ENCODE data around the gene GRID2IP.
"Not testable (repeated sequence)": the region's sequence is repeated elsewhere in the genome, so short reads cannot be mapped to it uniquely, and the experiment has no call there.

Gene GRID2IP

DNA sequence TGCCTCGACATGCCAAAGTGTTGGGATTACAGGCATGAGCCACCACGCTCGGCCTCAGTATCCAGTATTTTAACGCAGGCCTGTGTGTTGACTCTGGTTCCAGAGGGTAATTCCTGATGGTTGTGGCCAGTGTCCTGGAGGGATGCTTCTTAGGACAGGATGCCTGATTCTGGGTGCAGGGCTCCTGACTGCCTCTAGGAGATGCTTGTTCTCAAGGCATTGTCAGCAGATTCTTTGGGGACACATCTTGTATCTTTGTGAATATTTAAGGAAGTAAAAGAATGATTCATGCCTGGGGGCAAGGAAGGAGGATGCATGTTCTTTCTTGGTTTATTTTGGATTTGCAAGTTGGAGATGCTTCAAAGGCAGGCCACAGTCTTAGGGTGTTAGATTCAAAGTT is 28.2 kb upstream of the GRID2IP start:
- TF ChIP-seq, protein P1, sequence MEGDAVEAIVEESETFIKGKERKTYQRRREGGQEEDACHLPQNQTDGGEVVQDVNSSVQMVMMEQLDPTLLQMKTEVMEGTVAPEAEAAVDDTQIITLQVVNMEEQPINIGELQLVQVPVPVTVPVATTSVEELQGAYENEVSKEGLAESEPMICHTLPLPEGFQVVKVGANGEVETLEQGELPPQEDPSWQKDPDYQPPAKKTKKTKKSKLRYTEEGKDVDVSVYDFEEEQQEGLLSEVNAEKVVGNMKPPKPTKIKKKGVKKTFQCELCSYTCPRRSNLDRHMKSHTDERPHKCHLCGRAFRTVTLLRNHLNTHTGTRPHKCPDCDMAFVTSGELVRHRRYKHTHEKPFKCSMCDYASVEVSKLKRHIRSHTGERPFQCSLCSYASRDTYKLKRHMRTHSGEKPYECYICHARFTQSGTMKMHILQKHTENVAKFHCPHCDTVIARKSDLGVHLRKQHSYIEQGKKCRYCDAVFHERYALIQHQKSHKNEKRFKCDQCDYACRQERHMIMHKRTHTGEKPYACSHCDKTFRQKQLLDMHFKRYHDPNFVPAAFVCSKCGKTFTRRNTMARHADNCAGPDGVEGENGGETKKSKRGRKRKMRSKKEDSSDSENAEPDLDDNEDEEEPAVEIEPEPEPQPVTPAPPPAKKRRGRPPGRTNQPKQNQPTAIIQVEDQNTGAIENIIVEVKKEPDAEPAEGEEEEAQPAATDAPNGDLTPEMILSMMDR (IDR thresholded peaks at IDR 0.05; ENCODE audit: insufficient read depth, missing control alignments), result no peak
- DNase-seq (ENCODE audit: insufficient read length, low spot score) (no peak), FAIRE-seq (no peak)

DNA sequence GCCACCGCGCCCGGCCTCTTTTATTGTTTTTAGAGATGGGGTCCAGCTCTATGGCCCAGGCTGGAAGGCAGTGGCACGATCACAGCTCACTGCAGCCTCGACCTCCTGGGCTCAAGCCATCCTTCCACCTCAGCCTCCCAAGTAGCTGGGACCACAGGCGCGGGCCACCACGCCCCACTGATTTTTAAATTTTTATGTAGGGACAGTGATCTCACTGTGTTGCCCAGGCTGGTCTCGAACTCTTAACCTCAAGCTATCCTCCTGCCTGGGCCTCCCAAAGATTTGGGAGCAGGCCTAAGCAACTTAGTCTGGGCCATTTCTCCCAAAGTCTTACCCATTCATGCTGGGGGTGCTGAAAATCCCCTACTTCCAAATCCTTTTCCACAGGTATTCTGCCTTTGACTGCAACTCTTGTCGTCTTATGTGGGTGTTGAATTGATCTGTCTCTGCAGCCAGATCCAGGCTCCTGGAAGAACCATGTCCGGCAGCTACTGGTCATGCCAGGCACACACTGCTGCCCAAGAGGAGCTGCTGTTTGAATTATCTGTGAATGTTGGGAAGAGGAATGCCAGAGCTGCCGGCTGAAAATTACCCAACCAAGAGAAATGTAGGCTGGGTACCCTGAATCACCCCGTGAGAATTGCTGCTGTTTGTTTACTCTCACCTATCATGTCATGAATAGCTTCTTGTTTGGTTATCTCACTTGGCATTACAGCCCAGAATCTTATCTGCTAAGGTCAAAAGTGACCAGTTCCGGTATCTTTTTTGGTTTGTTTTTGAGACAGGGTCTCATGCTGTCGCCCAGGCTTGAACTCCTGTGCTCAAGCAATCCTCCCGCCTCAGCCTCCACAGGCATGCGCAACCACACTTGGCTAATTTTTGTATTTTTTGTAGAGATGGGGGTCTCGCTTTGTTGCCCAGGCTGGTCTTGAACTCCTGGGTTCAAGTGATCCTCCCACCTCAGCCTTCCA is 27.1 kb upstream of the GRID2IP start:
- TF ChIP-seq, protein P1 (IDR thresholded peaks at IDR 0.05; ENCODE audit: insufficient read depth, missing control alignments), result no peak
- no peak for DNase-seq (ENCODE audit: insufficient read length, low spot score)
- FAIRE-seq, result no peak

DNA sequence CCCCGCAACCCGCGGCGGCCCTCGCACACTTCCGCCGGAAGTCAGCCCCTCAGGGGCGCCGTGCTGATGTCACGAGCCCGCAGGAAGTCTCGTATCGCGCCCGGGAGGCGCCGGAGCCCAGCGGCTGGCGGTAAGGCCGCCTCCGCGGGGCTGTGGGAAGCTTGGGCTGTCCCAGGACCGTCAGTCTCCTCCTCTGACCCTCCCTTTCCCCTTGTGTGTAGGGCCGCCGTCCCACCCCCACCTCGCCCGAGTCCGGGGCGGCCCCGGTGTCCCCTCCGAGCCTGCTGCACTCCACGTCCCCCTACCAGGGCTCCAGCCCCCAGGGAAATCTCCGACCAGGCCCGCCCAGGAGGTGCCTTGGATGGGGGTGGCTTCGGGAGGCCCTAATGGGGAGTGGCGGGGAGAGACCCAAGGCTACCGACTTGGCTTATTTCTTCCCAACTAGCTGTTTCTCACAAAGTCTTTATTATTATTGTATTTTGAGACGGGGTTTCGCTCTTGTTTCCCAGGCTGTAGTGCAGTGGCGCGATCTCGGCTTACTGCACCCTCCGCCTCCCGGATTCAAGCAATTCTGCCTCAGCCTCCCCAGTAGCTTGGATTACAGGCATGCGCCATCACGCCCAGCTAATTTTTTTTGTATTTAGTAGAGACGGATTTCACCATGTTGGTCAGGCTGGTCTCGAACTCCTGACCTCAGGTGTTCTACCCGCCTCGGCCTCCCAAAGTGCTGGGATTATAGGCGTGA is 26.3 kb upstream of the GRID2IP start, which contains the start of gene ZDHHC4:
TSS of gene ZDHHC4 (plus strand) at position 86 of the 745 bp plus-strand sequence. CDS start 3,108 bp downstream, outside the sequence.
- FAIRE-seq (no peak), DNase-seq (ENCODE audit: insufficient read length, low spot score) (peak; percentile 99)
- TF ChIP-seq, protein P1 (IDR thresholded peaks at IDR 0.05; ENCODE audit: insufficient read depth, missing control alignments), result no peak

DNA sequence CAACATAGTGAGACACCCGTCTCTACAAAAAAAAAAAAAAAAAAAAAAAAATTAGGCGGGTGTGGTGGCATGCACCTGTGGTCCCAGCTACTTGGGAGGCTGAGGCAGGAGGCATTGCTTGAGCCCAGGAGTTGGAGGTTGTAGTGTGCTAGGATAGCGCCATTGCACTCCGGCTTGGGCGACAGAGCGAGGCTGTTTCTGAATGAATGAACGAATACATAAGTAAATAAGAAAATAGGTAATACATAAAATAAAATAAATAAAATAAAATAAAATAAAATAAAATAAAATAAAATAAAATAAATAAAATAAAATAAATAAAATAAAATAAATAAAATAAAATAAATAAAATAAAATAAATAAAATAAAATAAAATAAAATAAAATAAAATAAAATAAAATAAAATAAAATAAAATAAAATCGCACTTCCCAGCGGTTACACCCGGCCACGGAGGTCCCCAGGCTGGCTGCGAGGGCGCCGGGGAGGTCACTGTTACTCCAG is 25.7 kb upstream of the GRID2IP start:
- FAIRE-seq; DNase-seq (ENCODE audit: insufficient read length, low spot score): not testable (repeated sequence)

DNA sequence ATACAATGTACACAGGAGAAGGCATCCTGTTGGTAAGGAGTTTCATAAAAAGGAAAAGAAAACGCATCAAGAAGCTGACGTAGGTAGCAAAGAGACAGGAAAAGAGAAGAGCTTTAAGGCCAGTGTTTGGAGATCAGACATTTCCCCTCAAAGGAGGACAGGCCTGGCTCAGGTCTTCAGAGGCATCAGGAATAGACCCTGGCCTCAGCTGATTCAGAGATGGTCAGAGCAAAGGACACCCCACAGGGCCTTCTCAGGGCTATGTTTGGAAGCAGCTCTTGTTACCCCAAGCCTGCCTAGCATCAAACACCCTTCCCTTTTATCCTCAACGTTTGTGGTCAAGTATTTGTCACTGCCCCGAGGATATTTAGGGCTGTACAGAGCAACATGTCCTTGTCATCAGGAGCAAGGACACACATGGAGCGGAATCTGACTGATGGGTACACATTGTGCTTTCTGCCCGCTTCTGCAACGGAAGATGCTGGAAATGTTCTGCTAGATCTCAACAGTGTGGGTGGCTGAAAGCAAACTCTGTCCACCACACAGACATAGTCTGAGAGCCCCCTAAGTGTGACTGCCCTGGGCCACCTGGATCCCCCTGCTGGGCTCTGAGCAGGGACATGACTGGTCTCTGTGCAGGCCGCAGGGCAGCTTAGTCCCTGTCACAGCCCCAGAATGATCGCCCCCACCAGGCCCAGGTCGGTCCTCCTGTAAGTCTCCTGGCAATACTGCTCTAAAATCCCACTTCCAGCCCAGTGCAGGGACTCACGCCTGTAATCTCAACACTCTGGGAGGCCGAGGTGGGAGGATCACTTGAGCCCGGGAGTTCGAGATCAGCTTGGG is 25.0 kb upstream of the GRID2IP start:
- FAIRE-seq, result no peak
- DNase-seq (ENCODE audit: insufficient read length, low spot score), result no peak
- TF ChIP-seq, protein P1 (IDR thresholded peaks at IDR 0.05; ENCODE audit: insufficient read depth, missing control alignments), result no peak

DNA sequence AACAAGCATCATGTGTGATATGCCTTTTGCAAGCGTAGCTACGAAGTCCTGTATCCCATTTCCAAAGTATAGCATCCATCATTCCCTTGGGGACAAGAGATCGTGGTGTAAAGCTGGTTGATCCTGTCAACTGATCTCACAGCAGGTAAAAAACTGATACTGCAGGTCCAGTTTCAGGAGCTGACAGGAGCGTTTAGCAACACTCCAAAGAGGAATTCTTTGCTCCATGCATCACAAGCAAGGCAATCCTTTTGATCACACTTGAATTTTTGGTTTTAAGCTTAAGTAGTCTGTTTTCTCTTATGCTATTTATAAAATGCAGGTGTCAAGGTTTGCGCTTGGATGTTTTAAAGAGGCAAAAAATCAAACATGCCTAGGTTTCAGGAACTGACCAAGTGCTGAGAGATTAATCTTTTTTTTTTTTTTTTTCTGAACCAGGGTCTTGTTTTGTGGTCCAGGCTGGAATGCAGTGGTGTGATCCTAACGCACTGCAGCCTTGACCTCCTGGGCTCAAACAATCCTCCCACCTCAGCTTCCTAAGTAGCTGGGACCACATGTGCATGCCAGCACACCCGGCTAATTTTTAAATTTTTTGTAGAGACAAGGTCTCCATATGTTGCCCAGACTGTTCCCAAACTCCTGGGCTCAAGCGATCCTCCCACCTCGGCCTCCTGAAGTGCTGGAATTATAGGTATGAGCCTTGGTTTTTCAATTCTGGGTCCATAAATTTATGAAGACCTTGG is 24.2 kb upstream of the GRID2IP start:
- TF ChIP-seq, protein P1 (IDR thresholded peaks at IDR 0.05; ENCODE audit: insufficient read depth, missing control alignments), result no peak
- FAIRE-seq (no peak), DNase-seq (ENCODE audit: insufficient read length, low spot score) (no peak)
